GM18507 (cell line): Measurements from ENCODE around the gene TNRC6A.
A peak's percentile ranks its signal among the peaks of the same experiment; 100 is the strongest.
"Not testable (repeated sequence)": the region's sequence is repeated elsewhere in the genome, so short reads cannot be mapped to it uniquely, and the experiment has no call there.

Source experiments
- DNase-seq: peaks from one replicate; pipeline ENCODE4 v3.0.0; 2011; ENCODE audit warnings: low read depth; ENCODE audit not compliant: insufficient read length; ENCODE audit errors: extremely low spot score
- FAIRE-seq: peaks from 2 replicates; lab custom pipeline; 2011; peaks lifted over from hg19 to GRCh38; lab: Jason Lieb, UNC

The TNRC6A gene

GRCh38 chr16:24721830-24722238 lies 7.6 kb upstream of the TNRC6A start:
- no peak for FAIRE-seq
- no peak for DNase-seq

DNA sequence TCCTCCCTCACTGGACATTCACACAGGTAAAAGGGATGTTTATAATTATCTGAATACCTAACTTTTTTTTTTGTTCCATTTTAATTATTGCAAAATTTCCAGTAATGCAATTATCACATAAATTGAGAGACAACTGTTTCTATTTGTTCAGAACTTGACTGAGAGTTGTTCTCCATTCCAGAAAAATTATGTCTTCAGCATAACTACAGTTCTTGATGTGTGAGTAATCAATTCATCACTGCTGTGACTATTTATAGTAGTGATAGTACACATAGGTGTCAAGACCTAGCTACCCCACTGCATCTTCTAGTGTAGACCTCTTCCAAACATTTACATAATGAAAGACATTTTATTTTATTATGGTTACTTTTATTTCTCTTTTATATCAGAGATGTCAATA lies 5.8 kb upstream of the TNRC6A start:
- FAIRE-seq (no peak), DNase-seq (no peak)

DNA sequence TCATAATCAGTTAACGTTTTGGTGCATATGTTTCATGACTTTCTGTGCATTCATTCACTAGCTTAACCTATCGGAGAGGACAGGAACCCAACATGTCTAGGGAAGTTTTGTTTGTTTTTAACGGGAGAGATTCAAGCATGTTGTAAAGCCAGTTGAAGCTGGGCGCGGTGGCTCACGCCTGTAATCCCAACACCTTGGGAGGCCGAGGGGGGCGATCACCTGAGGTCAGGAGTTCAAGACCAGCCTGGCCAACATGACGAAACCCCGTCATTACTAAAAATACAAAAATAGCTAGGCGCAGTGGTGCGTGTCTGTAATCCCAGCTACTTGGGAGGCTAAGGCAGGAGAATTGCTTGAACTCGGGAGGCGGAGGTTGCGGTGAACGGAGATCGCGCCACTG lies 1.4 kb upstream of the TNRC6A start:
- DNase-seq = no peak
- no peak for FAIRE-seq

GRCh38 chr16:24728891-24729242 lies 584 bp upstream of the TNRC6A start:
- DNase-seq (no peak), FAIRE-seq (no peak)

DNA sequence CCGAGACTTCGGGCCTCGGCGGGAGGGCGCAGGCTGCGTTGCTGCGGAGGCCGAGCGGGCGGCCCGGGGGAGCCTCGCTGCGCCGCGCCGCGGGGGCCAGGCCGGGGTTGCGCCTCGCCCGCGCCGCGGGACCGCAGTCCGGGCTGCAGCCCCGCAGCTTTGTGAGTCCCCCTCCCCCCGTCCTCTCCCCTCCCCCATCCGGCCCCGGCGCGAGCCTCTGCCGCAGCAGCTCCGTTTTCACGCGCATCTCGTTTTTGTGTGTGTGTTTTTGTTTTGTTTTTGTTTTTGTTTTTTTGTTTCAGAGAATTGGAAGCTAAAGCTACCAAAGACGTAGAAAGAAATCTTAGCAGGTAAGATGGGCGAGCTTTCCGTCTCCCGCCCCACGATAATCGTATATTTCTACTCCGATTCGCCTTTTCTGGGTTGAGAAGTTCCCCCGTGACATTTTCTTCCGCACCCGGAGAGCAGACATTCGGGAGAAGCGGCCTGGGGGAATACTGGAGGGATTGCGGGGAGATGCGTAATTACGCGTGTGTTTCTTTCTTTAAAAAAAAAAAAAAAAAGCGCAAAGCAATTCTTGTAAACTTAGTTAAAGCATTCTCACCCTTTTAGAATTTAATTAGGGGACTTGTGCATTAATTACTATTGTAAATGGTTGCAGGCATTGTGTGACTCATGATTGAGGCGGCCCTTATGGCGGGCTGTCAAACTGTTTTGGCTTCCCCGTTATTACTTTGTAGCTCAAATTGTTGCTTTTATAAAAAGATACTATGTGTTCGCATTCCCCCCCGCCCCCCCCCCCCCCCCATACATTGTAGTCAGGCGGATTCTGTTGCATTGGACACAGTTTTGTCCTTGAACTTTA lies 732 bp downstream of the TNRC6A start:
- no peak for FAIRE-seq
- DNase-seq = peak; percentile 1

GRCh38 chr16:24730914-24731313 lies 1.5 kb downstream of the TNRC6A start:
- no peak for DNase-seq
- FAIRE-seq = no peak

DNA sequence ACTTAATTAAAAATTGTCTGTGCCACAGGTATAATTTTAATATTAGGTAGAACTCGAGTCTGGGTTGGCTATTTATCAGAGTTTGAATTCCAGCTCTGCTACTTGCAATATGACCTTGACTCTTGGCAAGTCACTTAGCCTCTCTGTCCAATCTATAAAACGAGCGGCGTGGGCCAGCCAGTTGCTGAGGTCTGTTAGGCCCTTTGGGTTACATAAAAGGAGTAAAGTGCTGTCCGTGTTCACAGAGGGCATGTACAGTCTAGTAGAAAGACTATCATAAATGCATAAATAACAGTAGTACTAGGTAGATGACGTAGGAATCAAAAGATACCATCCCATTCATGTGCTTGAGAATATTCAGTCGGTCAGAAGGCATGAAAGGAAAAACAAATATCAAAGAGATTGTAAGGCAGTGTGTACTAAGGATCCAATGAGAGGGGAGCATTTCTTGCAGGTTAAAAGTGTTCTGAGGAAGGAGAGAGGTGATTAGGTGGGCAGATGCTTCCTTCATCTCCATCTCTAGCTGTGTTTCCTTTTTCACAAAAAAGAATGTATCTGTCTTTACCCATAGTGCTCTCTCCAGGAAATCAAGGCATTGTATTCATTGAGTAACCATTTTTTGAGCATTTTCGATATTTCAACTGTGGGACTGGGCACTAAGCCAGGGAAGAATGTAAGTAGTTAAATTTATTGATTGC lies 2.4 kb downstream of the TNRC6A start:
- no peak for FAIRE-seq
- no peak for DNase-seq

- no peak for DNase-seq
- FAIRE-seq = no peak
These were observed 4.9 kb downstream of the TNRC6A start for GRCh38 chr16:24734382-24734781.

DNA sequence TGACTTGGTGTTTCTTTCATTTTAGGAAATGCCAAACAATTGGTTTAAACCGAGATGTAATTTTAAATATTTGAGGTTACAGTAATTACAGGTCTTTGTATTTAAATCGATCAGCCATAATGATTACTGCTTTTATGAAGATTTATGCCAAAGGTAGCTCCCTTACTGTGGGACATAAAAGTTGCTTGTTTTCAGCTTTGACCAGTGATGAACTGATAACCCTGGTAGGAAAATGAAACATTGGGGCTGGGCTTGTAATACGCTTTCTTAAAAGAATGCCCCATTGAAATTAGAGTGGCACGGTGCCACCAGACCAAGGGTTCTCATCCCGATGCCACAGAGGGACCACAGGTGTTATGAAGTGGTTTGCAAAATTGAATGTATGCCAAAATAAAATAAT lies 7.3 kb downstream of the TNRC6A start:
- DNase-seq (no peak), FAIRE-seq (no peak)

DNA sequence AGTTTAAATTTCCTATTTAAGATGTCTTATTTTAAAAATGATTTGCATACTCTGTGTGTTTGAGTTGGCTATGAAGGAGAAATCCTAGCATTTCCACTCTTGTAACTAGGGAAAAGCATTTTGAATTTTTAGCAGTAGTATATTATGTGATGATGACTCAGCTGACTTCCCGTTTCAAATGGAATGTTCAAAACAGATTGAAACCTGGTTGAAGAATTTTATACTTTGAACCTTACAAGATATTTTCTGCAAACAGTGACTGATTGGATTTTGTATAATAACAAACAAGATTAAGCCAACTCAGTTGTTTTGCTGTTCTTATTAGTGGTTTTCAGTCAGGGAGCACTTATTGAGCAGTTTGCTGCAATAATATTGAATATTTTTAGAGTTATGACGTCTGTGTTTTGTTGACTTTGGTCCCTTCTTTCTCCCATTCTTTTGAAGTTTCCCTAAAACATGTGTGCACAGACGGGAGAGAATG lies 8.0 kb downstream of the TNRC6A start:
- DNase-seq (no peak), FAIRE-seq (no peak)

- FAIRE-seq (no peak), DNase-seq (no peak)
These were observed 8.6 kb downstream of the TNRC6A start for GRCh38 chr16:24737916-24738594.

- FAIRE-seq (no peak), DNase-seq (no peak)
These were observed 9.4 kb downstream of the TNRC6A start for GRCh38 chr16:24738895-24739294.

DNA sequence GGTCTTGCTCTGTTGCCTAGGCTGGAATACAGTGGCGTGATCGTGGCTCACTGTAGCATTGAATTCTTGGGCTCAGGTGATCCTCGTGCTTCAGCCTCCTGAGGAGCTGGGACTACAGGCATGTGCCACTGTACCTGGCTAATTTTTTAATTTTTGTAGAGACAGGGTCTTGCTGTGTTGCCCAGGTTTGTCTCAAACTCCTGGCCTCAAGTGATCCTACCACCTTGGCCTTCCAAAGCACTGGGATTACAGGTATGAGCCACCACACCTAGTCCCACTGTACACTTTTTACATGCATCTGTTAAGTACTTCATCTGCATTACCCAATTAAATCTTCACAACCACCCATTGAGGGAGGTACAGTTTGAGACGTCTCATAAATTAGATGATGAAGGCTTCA lies 12.4 kb downstream of the TNRC6A start:
- FAIRE-seq = no peak
- DNase-seq = no peak

DNA sequence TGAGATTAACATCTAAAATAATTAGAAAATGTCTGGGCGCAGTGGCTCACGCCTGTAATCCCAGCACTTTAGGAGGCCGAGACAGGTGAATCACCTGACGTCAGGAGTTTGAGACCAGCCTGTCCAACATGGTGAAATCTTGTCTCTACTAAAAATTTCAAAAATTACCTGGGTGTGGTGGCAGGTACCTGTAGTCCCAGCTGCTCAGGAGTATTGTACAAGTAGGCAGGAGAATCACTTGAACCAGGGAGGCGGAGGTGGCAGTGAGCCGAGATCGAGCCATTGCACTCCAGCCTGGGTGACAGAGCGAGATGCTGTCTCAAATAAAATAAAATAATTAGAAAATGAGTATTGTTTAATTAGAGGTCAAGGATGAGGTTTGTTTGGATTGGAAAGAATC lies 13.2 kb downstream of the TNRC6A start:
- DNase-seq, FAIRE-seq: not testable (repeated sequence)

DNA sequence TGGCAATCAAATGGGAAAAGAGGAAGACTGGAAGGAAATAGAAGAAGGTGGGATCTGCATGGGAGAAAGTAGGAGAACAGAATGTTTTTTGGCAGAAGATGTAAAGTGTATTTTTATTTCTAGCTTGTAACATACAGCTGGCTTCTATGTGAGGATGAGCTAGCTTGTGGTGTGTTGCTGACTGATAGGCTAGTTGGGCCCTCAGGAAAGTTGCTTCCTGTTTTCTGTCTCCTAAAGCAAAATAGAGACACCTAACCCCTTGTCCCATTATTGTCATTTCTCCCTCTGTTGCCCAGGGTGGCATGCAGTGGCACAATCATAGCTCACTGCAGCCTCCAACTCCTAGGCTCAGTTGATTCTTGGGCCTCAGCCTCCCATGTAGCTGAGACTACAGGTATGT lies 15.9 kb downstream of the TNRC6A start:
- no peak for FAIRE-seq
- DNase-seq = no peak

DNA sequence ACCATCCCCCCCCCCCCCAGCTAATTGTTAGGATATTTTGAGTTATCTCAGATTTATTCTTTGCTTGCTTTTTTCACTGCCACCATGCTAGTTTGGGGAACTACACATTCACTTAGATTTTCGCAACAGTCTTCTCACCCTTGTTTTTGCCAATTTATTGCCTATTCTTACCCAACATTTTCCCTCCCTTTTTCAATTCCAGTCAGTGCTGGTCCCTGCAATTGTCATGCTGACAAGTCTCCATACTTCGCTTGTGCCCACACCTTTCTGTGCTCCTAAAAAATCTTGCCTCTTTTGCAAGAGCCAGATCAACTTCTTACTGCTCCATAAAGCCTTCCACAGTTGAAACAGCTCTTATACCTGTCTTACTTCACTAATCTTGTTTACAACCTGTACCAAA lies 16.3 kb downstream of the TNRC6A start:
- FAIRE-seq (no peak), DNase-seq (no peak)

DNA sequence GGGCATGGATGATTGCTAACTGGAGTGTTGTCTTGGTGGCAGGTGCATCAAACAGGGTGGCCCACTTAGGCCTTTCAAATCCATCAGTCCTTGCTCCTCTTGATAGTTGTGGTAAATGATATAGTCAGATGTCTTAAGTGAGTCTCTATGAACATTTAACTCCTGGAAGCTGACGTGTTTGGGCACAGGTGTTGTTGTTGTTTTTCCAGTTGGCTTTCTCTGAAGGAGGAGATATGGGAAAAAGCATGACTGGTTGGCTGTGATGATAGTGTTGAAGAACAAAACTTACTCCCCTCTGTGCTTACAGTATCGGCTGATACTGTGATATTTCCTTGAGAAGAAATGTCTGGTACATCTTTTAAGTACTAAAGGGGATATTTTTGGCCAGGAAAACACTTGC lies 18.0 kb downstream of the TNRC6A start:
- no peak for DNase-seq
- FAIRE-seq = no peak

GRCh38 chr16:24748242-24748641 lies 18.8 kb downstream of the TNRC6A start:
- FAIRE-seq = no peak
- no peak for DNase-seq

DNA sequence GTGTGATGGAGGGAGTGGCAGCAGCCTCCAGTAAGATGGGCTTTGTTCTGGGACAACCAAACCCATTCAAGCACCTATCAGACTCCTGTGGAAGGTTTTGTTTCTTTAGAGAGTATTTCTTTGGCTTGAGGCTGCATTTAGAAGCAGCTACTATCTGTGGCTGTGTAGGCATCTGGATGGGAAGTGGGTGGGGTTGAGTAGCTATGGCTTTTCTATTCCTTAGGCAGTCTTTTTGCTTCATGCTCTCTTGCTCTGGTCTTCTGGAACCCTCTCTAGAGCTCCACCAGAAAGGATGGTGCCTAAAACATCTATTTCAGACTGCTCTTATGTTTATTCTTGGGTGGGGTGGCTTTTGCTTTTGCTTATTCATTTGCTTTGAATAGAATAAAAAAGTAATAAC lies 19.9 kb downstream of the TNRC6A start:
- no peak for FAIRE-seq
- no peak for DNase-seq

DNA sequence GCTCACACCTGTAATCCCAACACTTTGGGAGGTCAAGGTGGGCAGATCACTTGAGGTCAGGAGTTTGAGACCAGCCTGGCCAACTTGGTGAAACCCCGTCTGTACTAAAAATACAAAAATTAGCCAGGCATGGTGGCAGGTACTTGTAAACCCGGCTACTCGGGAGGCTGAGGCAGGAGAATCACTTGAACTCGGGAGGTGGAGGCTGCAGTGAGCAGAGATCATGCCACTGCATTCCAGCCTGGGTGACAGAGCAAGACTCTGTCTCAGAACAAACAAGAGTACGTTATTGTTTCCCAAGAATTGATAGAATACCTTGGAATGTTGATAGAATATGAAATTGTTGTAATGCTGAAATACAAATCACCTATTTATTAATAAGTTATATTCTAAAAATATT lies 20.4 kb downstream of the TNRC6A start:
- not testable (repeated sequence) for DNase-seq, FAIRE-seq
